HUES6 (cell line): Measurements from ENCODE around the gene TMEM222.
A peak's percentile ranks its signal among the peaks of the same experiment; 100 is the strongest.
"Not testable (repeated sequence)": the region's sequence is repeated elsewhere in the genome, so short reads cannot be mapped to it uniquely, and the experiment has no call there.

Experiments used
- H3K27ac ChIP-seq: 2 replicates; pipeline ENCODE4 v1.7.0; 2013; ENCODE audit warnings: low read depth, mild to moderate bottlenecking, low read length, inconsistent platforms
- H3K27me3 ChIP-seq: 2 replicates; pipeline ENCODE4 v1.6.1; 2013; ENCODE audit warnings: low read length; ENCODE audit not compliant: control insufficient read depth, insufficient read depth
- H3K36me3 ChIP-seq: 2 replicates; pipeline ENCODE4 v1.6.1; 2013; ENCODE audit warnings: low read length; ENCODE audit not compliant: control insufficient read depth, insufficient read depth
- H3K4me1 ChIP-seq: 2 replicates; pipeline ENCODE4 v1.6.1; 2013; ENCODE audit warnings: low read length; ENCODE audit not compliant: control insufficient read depth, insufficient read depth
- H3K4me3 ChIP-seq: 2 replicates; pipeline ENCODE4 v1.5.1; 2013; ENCODE audit warnings: low read depth, low read length
- H3K9ac ChIP-seq: one replicate; pipeline ENCODE4 v1.6.1; 2013; ENCODE audit warnings: mild to moderate bottlenecking, low read length
- H3K9me3 ChIP-seq: 2 replicates; pipeline ENCODE4 v1.6.1; 2013; ENCODE audit warnings: low read depth, low read length; ENCODE audit not compliant: control insufficient read depth, insufficient read depth

Gene TMEM222

GRCh38 chr1:27321813-27322568, at the start of gene TMEM222:
Gene TMEM222 (plus strand): TSS chr1:27322163. CDS start chr1:27322198, 35 bp downstream.
- Histone ChIP-seq H3K4me3 (peak within 1 kb of the TSS; percentile 99), H3K36me3 (peaks cover 26% of the 10 kb centered on the region), H3K9ac (peak within 1 kb of the TSS; percentile 98), H3K9me3 (no peaks in the 10 kb centered on the region), H3K27me3 (no peaks in the 10 kb centered on the region), H3K27ac (peak within 1 kb of the TSS; percentile 87), H3K4me1 (peaks cover 17% of the 10 kb centered on the region)

DNA sequence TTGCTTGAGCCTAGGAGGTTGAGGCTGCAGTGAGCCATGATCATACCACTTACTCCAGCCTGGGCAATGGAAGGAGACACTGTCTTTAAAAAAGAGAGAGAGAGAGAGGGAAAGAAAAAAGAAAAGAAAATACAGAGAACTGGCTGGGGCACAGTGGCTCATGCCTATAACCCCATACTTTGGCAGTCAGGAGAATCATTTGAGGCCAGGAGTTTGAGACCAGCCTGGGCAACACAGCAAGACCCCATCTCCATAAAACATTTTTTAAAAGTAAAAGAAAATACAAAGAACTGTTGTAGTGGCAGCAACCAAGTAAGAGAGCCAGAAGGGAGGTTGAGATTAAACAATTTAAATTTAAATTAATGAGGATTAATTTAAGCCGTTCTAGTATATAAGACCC, 47.8 kb upstream of the TMEM222 start:
- Histone ChIP-seq H3K27ac (no peak overlapping the region), H3K9me3 (0 out of 2 replicates have a peak, but pooled peaks cover 2% of the 10 kb centered on the region), H3K4me1 (no peaks in the 10 kb centered on the region), H3K36me3 (no peaks in the 10 kb centered on the region), H3K4me3 (no peak overlapping the region), H3K9ac (no peak overlapping the region), H3K27me3 (no peaks in the 10 kb centered on the region)

GRCh38 chr1:27275696-27276095, 46.3 kb upstream of the TMEM222 start:
- H3K4me1 ChIP-seq, result no peaks in the 10 kb centered on the region
- no peak overlapping the region for H3K9ac ChIP-seq
- H3K9me3 ChIP-seq, result 0 out of 2 replicates have a peak, but pooled peaks cover 2% of the 10 kb centered on the region
- H3K4me3 ChIP-seq, result no peak overlapping the region
- H3K36me3 ChIP-seq, result no peaks in the 10 kb centered on the region
- no peaks in the 10 kb centered on the region for H3K27me3 ChIP-seq
- no peak overlapping the region for H3K27ac ChIP-seq

DNA sequence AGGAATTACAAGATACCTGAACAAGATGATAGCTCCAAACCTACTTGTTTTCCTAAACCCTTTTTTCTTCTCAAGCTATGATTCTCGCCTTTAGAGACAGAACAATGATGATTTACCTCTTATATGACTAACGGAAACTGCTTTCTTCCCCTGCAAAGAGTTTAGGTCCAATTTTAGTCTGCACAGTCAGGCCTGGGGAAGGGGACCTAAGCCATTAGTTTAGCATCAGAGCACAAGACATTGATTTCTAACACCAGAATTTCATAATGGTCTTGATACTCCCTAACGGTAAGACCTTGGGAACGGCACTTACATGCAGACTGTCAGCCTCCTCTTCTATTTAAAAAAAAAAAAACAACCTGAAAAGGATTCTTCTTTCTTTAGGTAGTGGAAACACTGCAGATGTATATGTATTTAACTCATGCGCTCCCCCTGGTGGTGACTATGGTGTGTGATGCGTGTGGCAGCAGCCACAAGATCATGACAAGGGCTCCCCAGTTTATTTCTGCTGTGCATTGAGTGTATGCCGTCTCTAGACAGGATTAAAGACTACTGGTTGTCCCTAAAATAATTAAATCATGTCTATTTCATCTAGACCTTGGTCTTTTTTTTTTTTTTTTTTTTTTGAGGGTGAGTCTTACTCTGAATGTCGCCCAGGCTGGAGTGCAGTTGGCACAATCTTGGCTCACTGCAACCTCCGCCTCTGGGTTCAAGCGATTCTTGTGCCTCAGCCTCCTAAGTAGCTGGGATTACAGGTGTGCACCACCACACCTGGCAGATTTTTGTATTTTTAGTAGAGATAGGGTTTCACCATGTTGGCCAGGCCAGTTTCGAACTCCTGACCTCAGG, 37.3 kb upstream of the TMEM222 start:
- no peak overlapping the region for H3K27ac ChIP-seq
- no peak overlapping the region for H3K9ac ChIP-seq
- no peaks in the 10 kb centered on the region for H3K9me3 ChIP-seq
- H3K4me1 ChIP-seq, result no peaks in the 10 kb centered on the region
- H3K4me3 ChIP-seq, result no peak overlapping the region
- H3K27me3 ChIP-seq, result no peaks in the 10 kb centered on the region
- H3K36me3 ChIP-seq, result peaks cover 7% of the 10 kb centered on the region

DNA sequence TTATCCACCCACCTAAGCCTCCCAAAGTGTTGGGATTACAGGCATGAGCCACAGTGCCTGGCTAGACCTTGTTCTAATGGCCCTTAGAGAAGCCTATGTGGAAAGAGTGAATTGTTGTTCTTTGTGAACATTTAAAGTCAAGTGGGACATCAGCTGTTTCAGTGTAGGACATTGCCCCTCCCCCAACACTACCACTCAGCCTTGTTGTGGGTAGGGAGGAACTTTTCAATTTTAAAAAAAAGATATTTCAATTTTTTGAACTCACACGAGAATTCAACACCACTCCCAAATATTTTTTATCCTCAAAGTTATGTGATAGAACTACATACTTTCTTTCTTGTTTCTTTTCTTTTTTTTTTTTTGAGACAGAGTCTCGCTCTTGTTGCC, 36.7 kb upstream of the TMEM222 start:
- H3K36me3 ChIP-seq, result peaks cover 7% of the 10 kb centered on the region
- no peaks in the 10 kb centered on the region for H3K27me3 ChIP-seq
- no peak overlapping the region for H3K4me3 ChIP-seq
- H3K27ac ChIP-seq, result no peak overlapping the region
- no peaks in the 10 kb centered on the region for H3K9me3 ChIP-seq
- H3K4me1 ChIP-seq, result no peaks in the 10 kb centered on the region
- H3K9ac ChIP-seq, result no peak overlapping the region

- not testable (repeated sequence) for H3K27me3 ChIP-seq
These were observed 36.1 kb upstream of the TMEM222 start for GRCh38 chr1:27285821-27286220.

GRCh38 chr1:27289125-27289524, 32.8 kb upstream of the TMEM222 start:
- peaks cover 22% of the 10 kb centered on the region for H3K36me3 ChIP-seq
- not testable (repeated sequence) for H3K9me3 ChIP-seq

More at GRCh38 chr1:27285821-27286220, 36.1 kb upstream of the TMEM222 start:
- not testable (repeated sequence) for H3K4me3 ChIP-seq, H3K9ac ChIP-seq, H3K4me1 ChIP-seq, H3K27ac ChIP-seq, H3K9me3 ChIP-seq
- H3K36me3 ChIP-seq, result peaks cover 11% of the 10 kb centered on the region

DNA sequence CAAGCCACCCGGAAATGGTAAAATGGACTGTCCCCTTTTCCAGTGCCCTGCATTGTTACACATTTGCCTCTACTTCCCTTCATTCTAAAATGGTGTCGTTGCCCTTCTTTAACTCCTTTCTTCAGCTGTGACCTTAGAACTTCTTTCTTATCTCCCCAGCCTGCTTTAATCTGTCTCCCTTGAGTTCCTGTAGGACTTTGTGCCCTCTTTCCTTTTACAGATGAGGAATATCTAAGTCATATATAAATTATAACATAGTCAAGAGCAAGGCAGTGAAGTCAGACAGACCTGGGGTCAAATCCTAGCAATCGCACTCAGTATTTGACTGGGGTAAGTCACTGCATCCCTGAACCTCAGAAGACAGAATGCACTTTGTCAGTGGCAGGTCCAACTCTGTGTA, 31.4 kb upstream of the TMEM222 start:
- H3K4me3 ChIP-seq, result no peak overlapping the region
- no peaks in the 10 kb centered on the region for H3K4me1 ChIP-seq
- no peaks in the 10 kb centered on the region for H3K9me3 ChIP-seq
- H3K27me3 ChIP-seq, result no peaks in the 10 kb centered on the region
- no peak overlapping the region for H3K27ac ChIP-seq
- no peak overlapping the region for H3K9ac ChIP-seq
- peaks cover 27% of the 10 kb centered on the region for H3K36me3 ChIP-seq

More at GRCh38 chr1:27289125-27289524, 32.8 kb upstream of the TMEM222 start:
- H3K4me1 ChIP-seq, H3K27ac ChIP-seq, H3K27me3 ChIP-seq, H3K9ac ChIP-seq, H3K4me3 ChIP-seq: not testable (repeated sequence)

- Histone ChIP-seq H3K27ac (no peak overlapping the region), H3K9me3 (no peaks in the 10 kb centered on the region), H3K36me3 (peaks cover 27% of the 10 kb centered on the region), H3K4me1 (no peaks in the 10 kb centered on the region; the same call in 1 of the 2 replicates), H3K9ac (no peak overlapping the region), H3K27me3 (no peaks in the 10 kb centered on the region), H3K4me3 (no peak overlapping the region)
These were observed 29.9 kb upstream of the TMEM222 start for GRCh38 chr1:27292106-27292505.

GRCh38 chr1:27293915-27294314, 28.0 kb upstream of the TMEM222 start:
- no peaks in the 10 kb centered on the region for H3K27me3 ChIP-seq
- H3K4me1 ChIP-seq, result peaks cover 3% of the 10 kb centered on the region; the same call in 1 of the 2 replicates
- no peak overlapping the region for H3K4me3 ChIP-seq
- H3K36me3 ChIP-seq, result peaks cover 26% of the 10 kb centered on the region
- no peaks in the 10 kb centered on the region for H3K9me3 ChIP-seq
- H3K27ac ChIP-seq, result no peak overlapping the region
- no peak overlapping the region for H3K9ac ChIP-seq

GRCh38 chr1:27296773-27297291, 25.1 kb upstream of the TMEM222 start:
- no peaks in the 10 kb centered on the region for H3K9me3 ChIP-seq
- peaks cover 31% of the 10 kb centered on the region for H3K4me1 ChIP-seq
- H3K27ac ChIP-seq, result no peak overlapping the region
- no peaks in the 10 kb centered on the region for H3K27me3 ChIP-seq
- no peak overlapping the region for H3K4me3 ChIP-seq
- no peak overlapping the region for H3K9ac ChIP-seq
- H3K36me3 ChIP-seq, result peaks cover 19% of the 10 kb centered on the region
